AG09319 (cell line): Measurements from ENCODE around the gene TPST1.
"Not testable (repeated sequence)": the region's sequence is repeated elsewhere in the genome, so short reads cannot be mapped to it uniquely, and the experiment has no call there.

ENCODE experiments used
- DNase-seq: peaks from one replicate; pipeline ENCODE4 v3.0.0-alpha.2; 2010; ENCODE audit warnings: low read depth; ENCODE audit errors: extremely low read depth
- CTCF ChIP-seq: IDR thresholded peaks from 2 replicates; pipeline ENCODE4 v1.5.1; 2011; ENCODE audit warnings: low read depth, mild to moderate bottlenecking, inconsistent platforms, low read length, moderate library complexity

Gene TPST1

GRCh38 chr7:66371096-66371824 lies 166.1 kb downstream of the TPST1 start:
- no peak for DNase-seq
- TF ChIP-seq CTCF, result no peak

GRCh38 chr7:66374141-66374840 lies 169.2 kb downstream of the TPST1 start:
- DNase-seq, result not testable (repeated sequence)

DNA sequence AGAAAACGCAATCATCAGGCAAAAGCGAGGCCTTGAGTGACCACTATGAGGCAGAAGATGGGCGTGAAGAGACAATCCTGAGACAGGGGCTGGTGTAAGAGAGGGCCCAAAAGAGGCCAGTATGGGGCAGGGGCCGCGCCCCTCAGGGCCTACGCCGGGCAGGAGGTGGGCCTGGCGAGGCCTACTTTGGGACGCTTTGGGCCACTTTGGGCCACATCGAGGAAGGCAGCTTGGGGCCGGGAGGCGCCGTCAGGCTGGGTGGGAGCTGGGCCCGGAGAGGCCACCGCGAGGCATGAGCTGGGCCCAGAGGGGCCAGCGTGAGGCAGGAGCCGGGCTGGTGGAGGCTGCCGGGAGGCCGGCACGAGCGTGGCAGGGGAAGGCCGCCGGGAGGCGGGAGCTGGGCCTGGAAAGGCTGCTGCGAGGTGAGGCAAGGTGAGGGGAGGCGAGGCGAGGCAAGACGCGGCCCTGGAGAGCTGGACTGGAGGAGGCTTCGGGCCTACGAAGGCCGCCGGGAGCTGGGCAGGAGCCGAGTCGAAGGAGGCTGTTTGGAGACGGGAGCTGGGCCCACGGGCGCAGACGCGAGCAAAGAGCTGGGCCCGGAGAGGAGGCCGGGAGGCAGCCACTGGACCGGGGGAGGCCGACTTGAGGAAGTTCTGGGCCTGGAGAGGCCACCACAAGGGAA lies 171.3 kb downstream of the TPST1 start:
- no peak for DNase-seq
- no peak for TF ChIP-seq CTCF

DNA sequence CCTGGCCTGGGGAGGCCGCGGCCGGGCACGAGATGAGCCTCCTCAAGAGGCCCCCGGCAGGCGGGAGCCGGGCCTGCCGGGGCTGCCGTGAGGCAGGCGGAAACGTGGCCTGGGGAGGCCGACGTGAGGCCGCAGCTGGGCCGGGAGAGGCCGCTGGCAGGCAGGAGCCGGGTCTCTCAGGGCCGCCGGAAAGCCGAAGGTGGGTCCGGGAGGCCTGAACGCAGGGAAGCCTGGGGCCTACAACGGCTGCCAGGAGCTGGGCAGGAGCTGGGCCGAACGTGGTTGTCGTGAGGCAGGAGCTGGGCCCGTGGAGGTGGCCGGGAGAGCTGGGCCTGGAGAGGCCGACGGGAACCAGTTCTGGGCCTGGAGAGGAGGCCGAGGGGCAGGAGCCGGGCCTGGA lies 171.9 kb downstream of the TPST1 start:
- no peak for TF ChIP-seq CTCF
- DNase-seq, result no peak

GRCh38 chr7:66377714-66378113 lies 172.6 kb downstream of the TPST1 start:
- no peak for DNase-seq
- TF ChIP-seq CTCF, result no peak

- DNase-seq, result no peak
- TF ChIP-seq CTCF, result no peak
Measured at GRCh38 chr7:66379542-66380160, 174.5 kb downstream of the TPST1 start.

DNA sequence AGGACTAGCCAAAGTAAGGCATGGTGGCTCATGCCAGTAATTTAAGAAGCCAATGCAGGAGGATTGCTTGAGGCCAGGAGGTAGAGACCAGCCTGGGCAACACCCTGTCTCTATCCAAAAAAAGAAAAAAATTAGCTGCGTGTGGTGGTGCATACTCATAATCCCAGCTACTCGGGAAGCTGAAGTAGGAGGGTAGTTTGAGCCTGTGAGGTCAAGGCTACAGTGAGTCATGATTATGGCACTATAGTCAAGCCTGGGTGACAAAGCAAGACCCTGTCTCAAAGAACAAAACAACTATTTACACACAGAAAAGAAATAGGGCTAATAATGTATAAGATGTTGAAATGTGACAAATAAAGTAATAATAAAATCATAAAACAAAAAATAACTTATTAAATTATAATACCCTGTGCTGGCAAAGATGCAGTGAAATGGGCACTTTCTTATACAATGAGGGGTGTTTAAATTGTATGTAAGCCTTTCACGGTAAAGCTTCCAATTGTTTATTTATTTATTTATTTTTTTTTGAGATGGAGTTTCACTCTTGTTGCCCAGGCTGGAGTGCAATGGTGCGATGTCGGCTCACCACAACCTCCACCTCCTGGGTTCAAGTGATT lies 175.2 kb downstream of the TPST1 start:
- no peak for DNase-seq
- TF ChIP-seq CTCF, result no peak

DNA sequence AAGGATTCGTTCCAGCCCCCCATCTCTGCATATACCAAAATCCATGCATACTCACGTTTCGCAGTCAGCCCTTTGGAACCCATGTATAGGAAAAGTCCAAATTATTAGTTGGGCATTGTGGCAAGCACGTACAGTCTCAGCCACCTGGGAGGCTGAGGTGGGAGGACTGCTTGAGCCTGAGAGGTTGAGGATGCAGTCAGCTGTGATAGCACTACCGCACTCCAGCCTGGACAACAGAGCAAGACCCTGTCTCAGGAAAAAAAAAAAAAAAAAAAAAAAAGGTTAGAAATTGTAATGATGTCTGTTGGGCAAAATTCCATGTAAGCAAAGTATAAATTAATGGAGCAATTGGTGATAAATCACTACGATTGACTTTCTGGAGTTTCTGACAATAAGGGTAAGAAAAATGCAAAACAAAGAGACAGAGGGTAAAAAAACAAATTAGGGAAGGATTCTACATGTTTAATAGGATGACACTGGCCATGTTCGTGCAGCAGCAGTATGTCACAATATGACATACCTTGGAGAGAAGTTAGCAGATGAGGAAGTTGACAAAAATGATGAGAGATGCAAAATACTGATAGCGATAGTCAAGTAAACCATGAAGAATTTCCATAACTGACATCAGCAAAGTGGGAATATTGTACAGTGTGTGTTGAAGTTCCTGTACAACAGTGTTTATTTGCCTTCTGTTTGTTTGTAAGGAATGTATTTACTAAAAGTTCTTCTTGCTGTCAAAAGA lies 177.2 kb downstream of the TPST1 start:
- DNase-seq, result not testable (repeated sequence)

DNA sequence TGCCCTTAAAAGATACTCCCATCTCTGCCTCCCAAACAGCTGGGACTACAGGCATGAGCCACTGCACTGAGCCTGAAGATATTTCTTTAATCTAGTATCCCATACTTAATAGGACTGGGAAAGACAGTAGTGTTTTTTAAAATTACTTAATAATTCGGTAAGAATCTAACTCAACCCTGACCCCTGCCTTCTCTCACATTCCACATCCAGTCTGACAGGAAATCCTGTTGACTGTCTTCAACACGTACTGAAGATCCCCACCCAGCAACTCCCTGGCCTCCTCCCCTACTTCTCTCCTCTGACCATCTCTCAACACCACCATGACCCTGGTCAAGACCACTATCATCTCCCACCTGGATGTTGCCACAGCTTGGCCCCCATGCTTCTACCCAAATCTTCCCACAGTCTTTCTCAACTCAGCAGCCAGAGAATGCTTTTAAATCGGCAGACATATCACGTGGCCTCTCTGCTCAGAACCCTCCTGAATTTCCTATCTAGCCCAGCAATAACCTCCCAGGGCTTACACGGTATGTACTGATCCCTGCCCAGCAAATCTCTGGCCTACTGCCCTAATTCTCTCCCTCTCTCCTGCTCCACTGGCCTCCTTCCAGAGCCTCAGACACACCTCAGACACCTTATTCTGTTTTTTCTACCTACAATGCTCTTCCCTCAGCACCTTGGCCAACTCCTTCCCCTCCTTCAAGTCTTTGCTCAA lies 180.2 kb downstream of the TPST1 start:
- DNase-seq, result not testable (repeated sequence)

DNA sequence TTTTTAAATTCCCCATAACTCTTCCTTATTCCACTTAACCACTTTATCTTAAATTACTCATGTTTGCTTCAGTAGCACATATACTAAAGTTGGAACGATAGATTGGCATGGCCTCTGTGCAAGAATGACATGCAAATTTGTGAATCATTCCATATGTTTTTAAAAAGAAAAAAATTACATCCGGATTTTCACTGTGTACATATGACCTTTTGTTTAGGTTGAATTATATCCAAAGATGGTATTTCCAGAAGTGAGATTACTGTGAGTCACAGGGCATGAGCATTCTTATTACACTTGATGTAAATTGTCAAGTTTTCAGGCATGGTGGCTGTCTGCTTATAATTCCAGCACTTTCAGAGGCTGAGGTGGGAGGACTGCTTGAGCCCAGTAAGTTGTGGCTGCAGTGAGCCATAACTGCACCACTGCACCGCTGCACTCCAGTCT lies 190.0 kb downstream of the TPST1 start:
- not testable (repeated sequence) for DNase-seq
